LHCN-M2 (cell line): ENCODE data around the gene CXorf38. TPM values are rescaled to one million over a fixed set of nuclear protein-coding genes. Genes with fewer than 3 reads are reported as not detected.

ENCODE experiments used
- total RNA-seq: library from RNA; depleted of rRNA; stranded (reverse); fragments of >200 nt; gene quantifications from 2 replicates; pipeline ENCODE4 v1.2.3, GENCODE V29; 2014; rRNA removed

The CXorf38 gene
- total RNA-seq, 1 experiment from 2014 or later = 22.9 TPM

Other genes starting within 250 kb of the CXorf38 start
- gene ATP6AP2, start 66.6 kb downstream of the CXorf38 start, total RNA-seq = 106 and 114 TPM in 2 replicates
- gene MPC1L, start 24.1 kb downstream of the CXorf38 start, total RNA-seq = not detected in 2 replicates
- gene MED14, start 88.0 kb upstream of the CXorf38 start, total RNA-seq = 17.0 and 18.9 TPM in 2 replicates